ENCODE data around the gene CNIH3.
"Not testable (repeated sequence)": the region's sequence is repeated elsewhere in the genome, so short reads cannot be mapped to it uniquely, and the experiment has no call there.

DNA sequence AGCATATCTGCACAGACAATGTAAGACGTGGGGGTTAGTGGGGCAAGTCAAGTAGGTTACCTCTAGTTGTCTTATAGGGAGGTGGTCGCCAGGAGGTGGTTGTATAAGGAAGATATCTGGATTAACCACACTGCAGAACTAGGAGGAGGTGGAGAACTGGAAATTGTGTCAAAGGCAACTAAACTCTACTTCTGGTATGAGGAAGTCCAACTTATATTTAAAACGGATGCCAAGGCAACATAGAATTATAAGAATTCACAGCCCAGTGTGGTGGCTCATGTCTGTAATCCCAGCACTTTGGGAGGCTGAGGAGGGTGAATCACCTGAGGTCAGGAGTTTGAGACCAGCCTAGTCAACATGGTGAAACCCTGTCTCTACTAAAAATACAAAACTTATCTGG, 44.1 kb upstream of the CNIH3 start:
- TF ChIP-seq EZH2 (IDR thresholded peaks at IDR 0.05; ENCODE audit: borderline replicate concordance, low read depth, low read length, severe bottlenecking); POLR2A (IDR thresholded peaks at IDR 0.05; ENCODE audit: low read depth, low read length); FOS (IDR thresholded peaks at IDR 0.05; ENCODE audit: borderline replicate concordance, insufficient read depth, low read length); POLR2AphosphoS5 (IDR thresholded peaks at IDR 0.05; ENCODE audit: insufficient read depth, low read depth, low read length); JUN (IDR thresholded peaks at IDR 0.05; ENCODE audit: borderline replicate concordance, insufficient read depth, insufficient read length, low read depth): not testable (repeated sequence)
- TF ChIP-seq, protein P1, sequence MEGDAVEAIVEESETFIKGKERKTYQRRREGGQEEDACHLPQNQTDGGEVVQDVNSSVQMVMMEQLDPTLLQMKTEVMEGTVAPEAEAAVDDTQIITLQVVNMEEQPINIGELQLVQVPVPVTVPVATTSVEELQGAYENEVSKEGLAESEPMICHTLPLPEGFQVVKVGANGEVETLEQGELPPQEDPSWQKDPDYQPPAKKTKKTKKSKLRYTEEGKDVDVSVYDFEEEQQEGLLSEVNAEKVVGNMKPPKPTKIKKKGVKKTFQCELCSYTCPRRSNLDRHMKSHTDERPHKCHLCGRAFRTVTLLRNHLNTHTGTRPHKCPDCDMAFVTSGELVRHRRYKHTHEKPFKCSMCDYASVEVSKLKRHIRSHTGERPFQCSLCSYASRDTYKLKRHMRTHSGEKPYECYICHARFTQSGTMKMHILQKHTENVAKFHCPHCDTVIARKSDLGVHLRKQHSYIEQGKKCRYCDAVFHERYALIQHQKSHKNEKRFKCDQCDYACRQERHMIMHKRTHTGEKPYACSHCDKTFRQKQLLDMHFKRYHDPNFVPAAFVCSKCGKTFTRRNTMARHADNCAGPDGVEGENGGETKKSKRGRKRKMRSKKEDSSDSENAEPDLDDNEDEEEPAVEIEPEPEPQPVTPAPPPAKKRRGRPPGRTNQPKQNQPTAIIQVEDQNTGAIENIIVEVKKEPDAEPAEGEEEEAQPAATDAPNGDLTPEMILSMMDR (IDR thresholded peaks at IDR 0.05; ENCODE audit: extremely low read depth in 1 of 2, insufficient read depth in 1 of 2, low read depth in 1 of 2, low read length in 2 of 2) = not testable (repeated sequence)
- TF ChIP-seq, protein P2, sequence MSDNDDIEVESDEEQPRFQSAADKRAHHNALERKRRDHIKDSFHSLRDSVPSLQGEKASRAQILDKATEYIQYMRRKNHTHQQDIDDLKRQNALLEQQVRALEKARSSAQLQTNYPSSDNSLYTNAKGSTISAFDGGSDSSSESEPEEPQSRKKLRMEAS (IDR thresholded peaks at IDR 0.05; ENCODE audit: insufficient read depth, insufficient read length) = not testable (repeated sequence)

Data from endothelial cell of umbilical vein (primary cell).